DOHH2 (cell line): ENCODE results near the gene COP1.

Experiments used
- H3F3A ChIP-seq: fragments of 200-600 bp; sonication (generic), shearing (Covaris generic); 2 replicates; pipeline ENCODE4 v1.6.0; 2016; ENCODE audit warnings: antibody characterized with exemption, mild to moderate bottlenecking; ENCODE audit not compliant: control insufficient read depth, insufficient read depth
- H3K27ac ChIP-seq: fragments of 200-600 bp; sonication (generic); 2 replicates; pipeline ENCODE4 v1.5.1; 2014; ENCODE audit warnings: low read depth, mild to moderate bottlenecking, low read length, moderate library complexity
- H3K27me3 ChIP-seq: fragments of 200-600 bp; sonication (generic); 2 replicates; pipeline ENCODE4 v1.6.1; 2014; ENCODE audit warnings: mild to moderate bottlenecking, low read length, mixed read lengths; ENCODE audit not compliant: control insufficient read depth
- H3K36me3 ChIP-seq: fragments of 200-600 bp; sonication (generic); 2 replicates; pipeline ENCODE4 v1.6.1; 2014; ENCODE audit warnings: mild to moderate bottlenecking, low read length, moderate library complexity, mixed read lengths; ENCODE audit not compliant: control insufficient read depth
- H3K4me1 ChIP-seq: fragments of 200-600 bp; sonication (generic); 2 replicates; pipeline ENCODE4 v1.6.1; 2014; ENCODE audit warnings: mild to moderate bottlenecking, low read length, mixed read lengths; ENCODE audit not compliant: control insufficient read depth
- H3K4me2 ChIP-seq: fragments of 200-600 bp; sonication (generic); 2 replicates; pipeline ENCODE4 v1.6.0; 2014; ENCODE audit warnings: mild to moderate bottlenecking, low read length, moderate library complexity
- H3K4me3 ChIP-seq: fragments of 200-600 bp; sonication (generic); 2 replicates; pipeline ENCODE4 v1.5.1; 2014; ENCODE audit warnings: mild to moderate bottlenecking, low read length, mixed read lengths
- H3K79me2 ChIP-seq: fragments of 200-600 bp; sonication (generic); 2 replicates; pipeline ENCODE4 v1.6.1; 2014; ENCODE audit warnings: mild to moderate bottlenecking, low read length, mixed read lengths; ENCODE audit not compliant: control insufficient read depth
- H3K9me2 ChIP-seq: fragments of 200-600 bp; sonication (generic); replicated peaks from 2 replicates; pipeline ENCODE4 v1.6.1; 2014; ENCODE audit warnings: mild to moderate bottlenecking, low read length, mixed read lengths; ENCODE audit not compliant: control insufficient read depth
- H3K9me3 ChIP-seq: fragments of 200-600 bp; sonication (generic); 2 replicates; pipeline ENCODE4 v1.6.1; 2014; ENCODE audit warnings: antibody characterized with exemption, low read length, mixed read lengths; ENCODE audit not compliant: control insufficient read depth, insufficient read depth
- H4K20me1 ChIP-seq: fragments of 200-600 bp; sonication (generic); 2 replicates; pipeline ENCODE4 v1.6.0; 2014; ENCODE audit warnings: low read depth, mild to moderate bottlenecking, antibody characterized with exemption, low read length, moderate library complexity; ENCODE audit not compliant: control insufficient read depth, insufficient read depth
- CTCF ChIP-seq: fragments of 200-600 bp; sonication (generic); IDR thresholded peaks from one replicate; pipeline ENCODE4 v1.5.1; 2014; ENCODE audit warnings: antibody characterized with exemption, mild to moderate bottlenecking, low read depth, low read length; ENCODE audit not compliant: poor library complexity, severe bottlenecking
- EZH2phosphoT487 ChIP-seq: fragments of 200-600 bp; sonication (generic); IDR thresholded peaks from 2 replicates; pipeline ENCODE4 v1.6.1; 2017; ENCODE audit warnings: borderline replicate concordance, mild to moderate bottlenecking, antibody characterized with exemption, low read length, moderate library complexity, mixed read lengths

COP1 gene

GRCh38 chr1:176165573-176165972 lies 41.5 kb downstream of the COP1 start:
- H3K4me3 ChIP-seq: no peak overlapping the region
- no peaks in the 10 kb centered on the region for H4K20me1 ChIP-seq
- H3K36me3 ChIP-seq: peaks cover 64% of the 10 kb centered on the region
- H3K27ac ChIP-seq: no peak overlapping the region
- H3K9me2 ChIP-seq: no peaks in the 10 kb centered on the region
- H3K27me3 ChIP-seq: no peaks in the 10 kb centered on the region
- H3K4me1 ChIP-seq: no peaks in the 10 kb centered on the region
- peaks cover 43% of the 10 kb centered on the region for H3K79me2 ChIP-seq
- no peak overlapping the region for H3K4me2 ChIP-seq
- H3K9me3 ChIP-seq: no peaks in the 10 kb centered on the region
- no peaks in the 10 kb centered on the region for H3F3A ChIP-seq
- TF ChIP-seq EZH2phosphoT487 (no peak), CTCF (no peak)

GRCh38 chr1:176164014-176164678 lies 42.9 kb downstream of the COP1 start:
- Histone ChIP-seq H3K9me2 (no peaks in the 10 kb centered on the region), H4K20me1 (no peaks in the 10 kb centered on the region), H3K4me3 (no peak overlapping the region), H3K36me3 (peaks cover 65% of the 10 kb centered on the region), H3K27ac (no peak overlapping the region), H3K4me2 (no peak overlapping the region), H3K9me3 (peaks cover under 1% of the 10 kb centered on the region; the same call in 1 of the 2 replicates), H3F3A (no peaks in the 10 kb centered on the region), H3K27me3 (no peaks in the 10 kb centered on the region), H3K79me2 (peaks cover 41% of the 10 kb centered on the region), H3K4me1 (no peaks in the 10 kb centered on the region)
- TF ChIP-seq CTCF (no peak), EZH2phosphoT487 (no peak)

GRCh38 chr1:176159993-176160392 lies 47.1 kb downstream of the COP1 start:
- peaks cover 42% of the 10 kb centered on the region for H3K79me2 ChIP-seq
- H3K36me3 ChIP-seq: peaks cover 72% of the 10 kb centered on the region

More at GRCh38 chr1:176159993-176160392, 47.1 kb downstream of the COP1 start:
- Histone ChIP-seq H3K9me2 (no peaks in the 10 kb centered on the region), H3K4me1 (no peaks in the 10 kb centered on the region), H3F3A (no peaks in the 10 kb centered on the region), H3K4me3 (no peak overlapping the region), H3K27me3 (no peaks in the 10 kb centered on the region), H3K4me2 (no peak overlapping the region), H3K9me3 (peaks cover 16% of the 10 kb centered on the region; the same call in 1 of the 2 replicates), H3K27ac (no peak overlapping the region), H4K20me1 (no peaks in the 10 kb centered on the region)
- no peak for TF ChIP-seq CTCF
- TF ChIP-seq EZH2phosphoT487: no peak
